Measurements from ENCODE around the gene ZC3H12D. TPM values are rescaled to one million over a fixed set of nuclear protein-coding genes. Genes with fewer than 3 reads are reported as not detected.

Gene ZC3H12D
- total RNA-seq, 1 donor from 2014 or later = 0.14 TPM

GRCh38 chr6:149455031-149455732, 29.6 kb downstream of the ZC3H12D start:
- no peaks in the 10 kb centered on the region for H3K36me3 Mint-ChIP-seq (ENCODE audit: low read depth)
- H3K27ac Mint-ChIP-seq (ENCODE audit: unreplicated experiment) = no peak overlapping the region
- no peaks in the 10 kb centered on the region for H3K4me1 Mint-ChIP-seq
- TF ChIP-seq CTCF (conservative IDR thresholded peaks at IDR 0.05) = no peak
- DNase-seq (ENCODE audit: low read depth, low spot score) = no peak
- no peaks in the 10 kb centered on the region for H3K9me3 Mint-ChIP-seq
- H3K27me3 Mint-ChIP-seq (ENCODE audit: low read depth) = peaks cover 22% of the 10 kb centered on the region
- no peak overlapping the region for H3K4me3 Mint-ChIP-seq

GRCh38 chr6:149454346-149454848, 30.4 kb downstream of the ZC3H12D start:
- TF ChIP-seq CTCF (conservative IDR thresholded peaks at IDR 0.05) = no peak
- H3K4me3 Mint-ChIP-seq = no peak overlapping the region
- H3K27me3 Mint-ChIP-seq (ENCODE audit: low read depth) = peaks cover 30% of the 10 kb centered on the region
- no peaks in the 10 kb centered on the region for H3K36me3 Mint-ChIP-seq (ENCODE audit: low read depth)
- H3K9me3 Mint-ChIP-seq = no peaks in the 10 kb centered on the region
- H3K27ac Mint-ChIP-seq (ENCODE audit: unreplicated experiment) = no peak overlapping the region
- H3K4me1 Mint-ChIP-seq = no peaks in the 10 kb centered on the region
- no peak for DNase-seq (ENCODE audit: low read depth, low spot score)

- H3K9me3 Mint-ChIP-seq = no peaks in the 10 kb centered on the region
- TF ChIP-seq CTCF (conservative IDR thresholded peaks at IDR 0.05) = no peak
- no peaks in the 10 kb centered on the region for H3K36me3 Mint-ChIP-seq (ENCODE audit: low read depth)
- H3K4me1 Mint-ChIP-seq = no peaks in the 10 kb centered on the region
- H3K4me3 Mint-ChIP-seq = no peak overlapping the region
- H3K27me3 Mint-ChIP-seq (ENCODE audit: low read depth) = peaks cover 34% of the 10 kb centered on the region
- DNase-seq (ENCODE audit: low read depth, low spot score) = no peak
- H3K27ac Mint-ChIP-seq (ENCODE audit: unreplicated experiment) = no peak overlapping the region
These were observed 31.0 kb downstream of the ZC3H12D start for GRCh38 chr6:149453597-149454345.

- TF ChIP-seq CTCF (conservative IDR thresholded peaks at IDR 0.05) = no peak
- DNase-seq (ENCODE audit: low read depth, low spot score) = no peak
- Mint-ChIP-seq H3K36me3 (ENCODE audit: low read depth) (no peaks in the 10 kb centered on the region), H3K27ac (ENCODE audit: unreplicated experiment) (no peak overlapping the region), H3K9me3 (no peaks in the 10 kb centered on the region), H3K4me1 (no peaks in the 10 kb centered on the region), H3K4me3 (peak overlapping the region; percentile 62), H3K27me3 (ENCODE audit: low read depth) (peaks cover 37% of the 10 kb centered on the region)
These were observed 32.5 kb downstream of the ZC3H12D start for GRCh38 chr6:149452037-149452939.

- Mint-ChIP-seq H3K4me3 (peak overlapping the region; percentile 62), H3K4me1 (no peaks in the 10 kb centered on the region), H3K27ac (ENCODE audit: unreplicated experiment) (no peak overlapping the region), H3K27me3 (ENCODE audit: low read depth) (peaks cover 37% of the 10 kb centered on the region), H3K9me3 (no peaks in the 10 kb centered on the region), H3K36me3 (ENCODE audit: low read depth) (no peaks in the 10 kb centered on the region)
- no peak for TF ChIP-seq CTCF (conservative IDR thresholded peaks at IDR 0.05)
- DNase-seq (ENCODE audit: low read depth, low spot score) = peak; percentile 18
These were observed 33.3 kb downstream of the ZC3H12D start for GRCh38 chr6:149451376-149452036.

All from neural crest cell (in vitro differentiated cells).